ENCODE data around the gene ZNF778. TPM values are rescaled to one million over a fixed set of nuclear protein-coding genes. Genes with fewer than 3 reads are reported as not detected.
A peak's percentile ranks its signal among the peaks of the same experiment; 100 is the strongest.

Gene ZNF778
- total RNA-seq, 2 experiments from 2014 or later = 6.6 to 6.8 TPM

DNA sequence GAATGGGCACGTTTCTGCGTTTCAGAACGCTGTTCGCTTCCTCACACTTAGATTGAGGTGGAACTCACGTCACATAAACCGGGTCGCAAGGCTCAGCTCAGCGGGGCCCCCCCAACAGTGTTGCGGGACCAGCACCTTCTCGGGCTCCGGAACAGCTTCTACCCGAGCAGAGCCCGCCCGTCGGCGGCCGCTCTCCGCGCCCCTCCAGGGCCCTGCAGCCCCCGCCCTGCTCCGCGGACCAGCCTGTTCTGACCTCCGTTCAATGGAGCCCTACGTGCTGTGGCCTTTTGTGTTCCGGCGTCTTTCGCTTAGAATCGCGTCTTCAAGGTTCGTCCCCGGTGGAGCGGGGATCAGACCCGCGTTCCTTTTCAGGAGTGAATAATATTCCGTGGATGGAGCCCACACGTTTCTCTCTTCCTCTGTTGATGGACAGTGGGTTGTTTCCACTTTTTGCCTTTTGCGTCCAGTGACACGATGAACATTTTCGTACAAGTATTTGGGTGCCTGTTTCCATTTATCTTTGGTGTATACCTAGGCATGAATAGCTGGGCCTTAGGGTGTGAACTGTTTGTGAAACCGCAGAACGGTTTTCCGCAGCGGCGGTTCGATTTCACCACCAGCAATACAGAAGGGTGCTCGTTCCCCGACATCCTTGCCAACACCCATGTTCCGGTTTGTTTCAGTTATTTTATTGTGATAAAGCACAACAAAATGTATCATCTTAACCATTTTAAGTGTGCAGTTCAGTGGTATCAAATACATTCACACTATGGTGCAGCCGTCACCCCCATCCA is 14.9 kb upstream of the ZNF778 start:
- H3K27ac Mint-ChIP-seq = no peak overlapping the region

DNA sequence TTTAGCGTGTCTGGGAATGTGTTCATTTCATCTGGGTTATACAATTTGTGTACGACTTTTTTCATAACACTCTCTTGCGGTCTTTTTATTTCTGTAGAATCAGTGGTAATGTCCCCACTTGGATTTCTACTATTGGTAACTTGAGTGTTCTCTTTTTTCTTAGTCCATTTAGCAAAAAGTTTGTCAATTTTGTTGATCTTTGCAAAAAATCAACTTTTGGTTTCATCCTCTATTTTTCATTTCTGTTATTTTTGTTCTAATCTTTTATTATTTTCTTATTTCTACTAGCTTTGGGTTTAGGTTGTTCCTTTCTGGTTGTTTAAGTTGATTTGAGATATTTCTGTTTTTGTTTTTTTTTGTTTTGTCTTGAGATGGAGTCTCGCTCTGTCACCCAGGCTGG is 9.5 kb upstream of the ZNF778 start:
- H3K4me3 Mint-ChIP-seq = no peak overlapping the region
- peaks cover 2% of the 10 kb centered on the region for H3K4me1 Mint-ChIP-seq
- H3K36me3 Mint-ChIP-seq (ENCODE audit: low read depth) = peaks cover 3% of the 10 kb centered on the region
- peaks cover 24% of the 10 kb centered on the region for H3K27me3 Mint-ChIP-seq
- CTCF ChIA-PET = no interaction called here
- H3K27ac Mint-ChIP-seq = no peak overlapping the region
- DNase-seq = no peak
- H3K9me3 Mint-ChIP-seq = no peaks in the 10 kb centered on the region
- POLR2A ChIA-PET = no interaction called here

More for the DNA sequence above, 14.9 kb upstream of the ZNF778 start:
- peaks cover 14% of the 10 kb centered on the region for H3K4me1 Mint-ChIP-seq
- H3K27me3 Mint-ChIP-seq = peaks cover 32% of the 10 kb centered on the region
- H3K36me3 Mint-ChIP-seq (ENCODE audit: low read depth) = peaks cover 7% of the 10 kb centered on the region
- no peak overlapping the region for H3K4me3 Mint-ChIP-seq
- POLR2A ChIA-PET = no interaction called here
- CTCF ChIA-PET = no interaction called here
- no peak for DNase-seq
- H3K9me3 Mint-ChIP-seq = no peaks in the 10 kb centered on the region

DNA sequence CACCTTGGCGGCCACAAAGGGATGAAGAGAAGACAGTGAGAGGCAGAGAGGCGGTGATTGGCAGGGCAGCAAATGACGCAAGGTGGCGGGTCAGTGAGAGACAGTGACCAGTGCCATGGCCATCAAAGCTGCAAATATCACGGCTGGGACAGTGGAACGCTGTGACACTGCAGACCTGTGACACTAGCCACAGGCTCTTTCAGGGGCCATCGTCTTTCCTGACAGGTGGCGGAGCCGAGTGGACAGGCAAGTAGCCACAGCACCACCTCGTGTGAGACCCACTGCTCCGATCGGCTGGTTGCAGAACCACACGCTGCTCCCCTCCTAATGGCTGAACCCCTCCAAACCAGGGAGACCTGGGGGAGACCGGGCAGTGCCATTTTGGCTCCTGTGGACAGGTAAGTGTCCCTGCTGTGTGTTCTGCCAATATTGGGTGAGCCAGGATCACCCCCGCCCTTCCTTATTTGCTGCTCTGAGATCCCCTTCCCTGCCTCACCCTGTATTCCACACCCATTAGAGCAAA is 7.9 kb upstream of the ZNF778 start:
- POLR2A ChIA-PET = no interaction called here
- Mint-ChIP-seq H3K4me1 (no peaks in the 10 kb centered on the region), H3K4me3 (no peak overlapping the region)

DNA sequence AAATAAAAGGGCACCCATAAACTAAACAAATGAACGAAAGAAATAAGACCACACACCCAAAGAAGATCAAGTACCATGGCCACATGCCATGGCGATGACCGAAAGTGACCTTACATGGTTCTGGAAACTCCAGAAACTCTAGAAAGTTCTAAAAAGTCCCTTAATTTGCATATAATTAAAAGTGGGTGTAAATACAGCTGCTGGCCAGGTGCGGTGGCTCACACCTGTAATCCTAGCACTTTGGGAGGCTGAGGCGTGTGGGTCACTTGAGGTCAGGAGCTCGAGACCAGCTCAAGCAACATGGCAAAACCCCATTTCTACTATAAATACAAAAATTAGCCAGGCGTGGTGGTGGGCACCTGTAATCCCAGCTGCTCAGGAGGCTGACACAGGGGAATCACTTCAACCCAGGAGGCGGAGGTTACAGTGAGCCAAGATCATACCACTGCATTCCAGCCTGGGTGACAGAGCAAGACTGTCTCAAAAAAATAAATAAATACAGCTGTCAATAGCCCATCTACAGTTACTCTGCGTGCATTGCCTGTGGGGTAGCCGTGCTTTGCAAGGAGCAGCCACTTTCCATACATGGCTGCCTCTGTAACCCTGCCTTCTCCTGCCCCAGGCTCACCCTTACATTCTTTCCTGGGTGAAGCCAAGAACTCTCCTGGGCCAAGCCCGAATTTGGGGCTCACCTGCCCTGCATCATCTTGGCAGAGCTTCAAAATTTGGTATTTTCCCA is 7.2 kb upstream of the ZNF778 start:
- Mint-ChIP-seq H3K4me3 (no peak overlapping the region), H3K36me3 (ENCODE audit: low read depth) (no peaks in the 10 kb centered on the region), H3K27me3 (peaks cover 11% of the 10 kb centered on the region), H3K9me3 (no peaks in the 10 kb centered on the region), H3K4me1 (no peaks in the 10 kb centered on the region), H3K27ac (no peak overlapping the region)
- POLR2A ChIA-PET = no interaction called here
- CTCF ChIA-PET = no interaction called here
- DNase-seq = no peak

More for the DNA sequence above, 7.9 kb upstream of the ZNF778 start:
- no peak for DNase-seq
- Mint-ChIP-seq H3K27ac (no peak overlapping the region), H3K36me3 (ENCODE audit: low read depth) (no peaks in the 10 kb centered on the region), H3K27me3 (peaks cover 11% of the 10 kb centered on the region), H3K9me3 (no peaks in the 10 kb centered on the region)
- CTCF ChIA-PET = no interaction called here

DNA sequence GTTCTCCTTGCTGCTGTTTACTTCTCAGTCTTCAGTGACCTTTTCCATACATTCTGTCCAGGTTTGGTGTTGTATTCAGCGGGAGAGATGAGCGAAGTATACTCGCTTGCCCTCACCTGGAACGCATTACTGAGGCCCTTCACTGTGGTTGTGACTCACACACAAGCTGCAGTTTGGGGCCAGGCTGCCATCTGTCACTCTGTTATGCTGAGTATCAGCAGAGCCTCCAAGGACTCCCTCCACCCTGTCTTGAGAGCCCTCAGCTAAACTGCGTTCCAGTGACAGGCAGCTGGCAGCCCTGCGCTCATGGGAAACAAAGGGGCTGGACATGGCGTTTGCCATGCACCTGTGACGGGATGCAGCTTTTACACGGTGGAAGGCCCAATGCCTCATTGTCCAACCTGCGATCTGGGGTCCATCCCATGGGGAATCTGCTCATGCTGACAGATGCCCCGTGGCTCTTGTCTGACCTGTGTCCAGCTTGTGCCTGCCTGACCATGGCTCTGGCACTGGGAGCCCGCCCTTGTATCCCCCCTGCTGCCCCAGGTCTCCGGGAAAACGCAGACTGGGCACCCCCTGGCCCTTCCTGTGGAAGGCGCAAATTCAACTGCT is 6.5 kb upstream of the ZNF778 start:
- H3K4me3 Mint-ChIP-seq = no peak overlapping the region
- no peak overlapping the region for H3K27ac Mint-ChIP-seq
- CTCF ChIA-PET = no interaction called here
- no peaks in the 10 kb centered on the region for H3K4me1 Mint-ChIP-seq
- H3K9me3 Mint-ChIP-seq = no peaks in the 10 kb centered on the region
- H3K27me3 Mint-ChIP-seq = peaks cover 11% of the 10 kb centered on the region
- POLR2A ChIA-PET = no interaction called here
- no peak for DNase-seq
- no peaks in the 10 kb centered on the region for H3K36me3 Mint-ChIP-seq (ENCODE audit: low read depth)

DNA sequence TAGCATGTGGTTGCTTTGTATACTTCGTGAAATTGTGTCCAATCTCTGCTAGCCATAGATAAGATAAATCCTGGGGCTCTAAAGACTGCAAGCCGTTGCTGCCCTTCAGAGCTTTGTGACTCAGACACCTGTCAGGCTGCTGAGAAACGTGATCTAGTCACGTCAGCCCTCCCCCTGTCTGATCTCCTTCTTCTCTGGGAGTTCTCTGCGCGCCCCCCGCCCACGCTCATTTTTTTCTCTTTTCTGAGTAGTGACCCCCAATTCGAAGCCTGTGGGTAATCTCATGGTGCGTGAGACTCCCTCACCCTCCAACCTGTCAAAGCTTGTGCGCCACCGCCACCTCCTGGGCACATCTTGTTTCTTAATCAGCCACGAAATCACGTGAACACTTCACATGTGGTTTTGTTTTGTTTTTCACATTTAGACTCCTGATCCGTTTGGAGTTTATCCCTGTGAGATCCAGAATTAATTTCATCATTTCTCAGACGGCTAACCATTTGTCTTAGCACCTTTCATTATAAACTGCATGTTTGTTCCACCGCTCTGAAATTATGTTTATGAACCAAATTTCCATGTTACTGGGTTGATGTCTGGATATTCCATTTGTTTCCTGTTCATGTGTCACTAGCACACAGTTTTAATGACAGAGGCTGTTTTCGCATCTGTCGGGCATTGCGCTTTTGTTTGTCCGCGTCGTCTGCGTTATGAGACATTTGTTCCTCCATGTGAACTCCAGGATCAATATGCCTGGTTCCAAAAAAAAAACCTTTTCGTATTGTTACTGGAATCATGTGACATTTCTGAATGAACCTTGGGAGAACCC is 977 bp upstream of the ZNF778 start:
- DNase-seq = peak; percentile 87
- Mint-ChIP-seq H3K9me3 (no peaks in the 10 kb centered on the region), H3K36me3 (ENCODE audit: low read depth) (peaks cover 6% of the 10 kb centered on the region), H3K27me3 (no peaks in the 10 kb centered on the region), H3K4me1 (peaks cover 24% of the 10 kb centered on the region), H3K4me3 (peak overlapping the region; percentile 89), H3K27ac (peak overlapping the region; percentile 75)
- ChIA-PET CTCF (interaction anchor here (0.6 to 1.2 kb wide), 9 partner anchors 10 to 729 kb away, joined by 3 to 10 read pairs (median 4); partner anchors contain the start of gene TCF25), POLR2A (interaction anchor here (0.7 to 3.3 kb wide), 3 partner anchors 24 to 511 kb away, joined by 3 to 21 read pairs (median 5); partner anchors contain the start of gene ACSF3)

DNA sequence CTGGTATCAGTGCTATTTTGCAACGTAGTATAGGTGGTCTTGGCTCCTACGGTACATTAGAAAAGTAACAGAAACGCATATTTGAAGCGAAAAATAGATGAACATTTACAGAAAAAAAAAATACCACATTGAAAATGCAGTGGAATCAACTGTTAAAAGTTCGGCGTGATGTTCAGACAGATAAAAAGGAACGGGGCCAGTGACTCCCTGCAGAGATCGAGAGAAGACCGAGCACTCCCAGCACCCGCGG is 440 bp upstream of the ZNF778 start:
- no peak for DNase-seq
- H3K9me3 Mint-ChIP-seq = no peaks in the 10 kb centered on the region
- POLR2A ChIA-PET = interaction anchor here (0.7 to 3.3 kb wide), 11 partner anchors 9 to 647 kb away, joined by 3 to 21 read pairs (median 5); partner anchors contain the start of genes ACSF3, SPG7 and ZC3H18
- no peaks in the 10 kb centered on the region for H3K27me3 Mint-ChIP-seq
- CTCF ChIA-PET = interaction anchor here (0.7 to 1.6 kb wide), 7 partner anchors 23 to 483 kb away, joined by 3 to 11 read pairs (median 4); partner anchors contain the start of genes APRT and SPG7
- peak overlapping the region; percentile 89 for H3K4me3 Mint-ChIP-seq
- H3K4me1 Mint-ChIP-seq = peaks cover 24% of the 10 kb centered on the region
- peak overlapping the region; percentile 75 for H3K27ac Mint-ChIP-seq
- peaks cover 10% of the 10 kb centered on the region for H3K36me3 Mint-ChIP-seq (ENCODE audit: low read depth)

DNA sequence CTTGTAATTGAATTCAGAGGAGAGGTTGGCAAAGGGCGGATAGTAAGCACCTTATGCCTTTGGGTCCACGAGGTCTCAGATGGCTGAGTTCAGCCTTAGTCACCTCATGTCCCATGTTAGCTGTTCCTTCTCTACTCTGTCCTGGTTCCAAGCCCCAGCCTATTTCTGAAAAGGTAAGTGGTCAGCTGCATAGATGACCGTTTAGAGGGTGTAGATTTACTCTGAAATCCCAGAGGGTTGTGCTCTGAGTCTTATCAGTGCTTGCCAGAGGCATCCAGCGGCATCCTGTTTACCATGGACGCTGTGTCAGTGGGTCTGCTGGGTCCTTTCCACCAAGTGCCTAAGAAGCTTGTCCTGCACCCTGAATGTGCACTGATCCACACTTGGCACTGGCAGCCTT is 1.9 kb downstream of the ZNF778 start:
- H3K9me3 Mint-ChIP-seq = no peaks in the 10 kb centered on the region
- H3K4me1 Mint-ChIP-seq = peaks cover 24% of the 10 kb centered on the region
- H3K27ac Mint-ChIP-seq = no peak overlapping the region
- CTCF ChIA-PET = no interaction called here
- H3K36me3 Mint-ChIP-seq (ENCODE audit: low read depth) = peaks cover 24% of the 10 kb centered on the region
- peak overlapping the region; percentile 61 for H3K4me3 Mint-ChIP-seq
- no peak for DNase-seq
- POLR2A ChIA-PET = no interaction called here
- no peaks in the 10 kb centered on the region for H3K27me3 Mint-ChIP-seq

DNA sequence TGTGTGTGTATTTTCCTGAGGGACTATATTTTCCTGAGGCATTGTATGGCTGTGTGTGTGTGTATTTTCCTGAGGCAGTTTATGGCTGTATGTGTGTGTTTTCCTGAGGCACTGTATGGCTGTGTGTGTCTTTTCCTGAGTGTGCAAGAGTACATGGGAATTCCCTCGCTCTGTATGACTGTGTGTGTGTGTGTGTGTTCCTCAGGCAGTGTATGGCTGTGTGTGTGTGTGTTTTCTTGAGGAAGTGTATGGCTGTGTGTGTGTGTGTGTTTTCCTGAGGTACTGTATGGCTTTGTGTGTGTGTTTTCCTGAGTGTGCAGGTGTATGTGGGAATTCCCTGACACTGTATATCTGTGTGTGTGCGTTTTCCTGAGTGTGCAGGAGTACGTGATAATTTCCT is 4.1 kb downstream of the ZNF778 start:
- H3K4me1 Mint-ChIP-seq = peaks cover 19% of the 10 kb centered on the region
- H3K27ac Mint-ChIP-seq = no peak overlapping the region
- H3K4me3 Mint-ChIP-seq = no peak overlapping the region
- peaks cover 10% of the 10 kb centered on the region for H3K9me3 Mint-ChIP-seq
- H3K27me3 Mint-ChIP-seq = no peaks in the 10 kb centered on the region
- H3K36me3 Mint-ChIP-seq (ENCODE audit: low read depth) = peaks cover 46% of the 10 kb centered on the region
- CTCF ChIA-PET = no interaction called here
- POLR2A ChIA-PET = no interaction called here
- no peak for DNase-seq

DNA sequence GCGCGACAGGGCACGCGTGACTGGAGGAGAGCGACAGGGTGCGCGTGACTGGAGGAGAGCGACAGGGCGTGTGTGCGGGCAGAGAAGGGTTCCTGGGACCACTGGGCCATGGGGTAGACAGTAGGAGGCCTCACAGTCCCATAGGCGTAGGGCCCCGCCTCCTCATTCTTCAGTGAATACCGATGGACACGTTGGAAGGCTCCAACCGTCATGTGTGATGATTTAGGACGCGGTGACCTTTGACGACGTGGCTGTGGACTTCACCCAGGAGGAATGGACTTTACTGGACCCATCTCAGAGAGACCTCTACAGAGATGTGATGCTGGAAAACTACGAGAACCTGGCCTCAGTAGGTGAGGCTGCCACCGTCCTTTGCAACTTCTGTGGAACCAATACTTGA is 5.4 kb downstream of the ZNF778 start:
- no peak for DNase-seq
- Mint-ChIP-seq H3K36me3 (ENCODE audit: low read depth) (peaks cover 60% of the 10 kb centered on the region), H3K4me3 (no peak overlapping the region), H3K27me3 (no peaks in the 10 kb centered on the region), H3K4me1 (peaks cover 14% of the 10 kb centered on the region), H3K27ac (no peak overlapping the region), H3K9me3 (peaks cover 24% of the 10 kb centered on the region)
- ChIA-PET CTCF (no interaction called here), POLR2A (no interaction called here)

DNA sequence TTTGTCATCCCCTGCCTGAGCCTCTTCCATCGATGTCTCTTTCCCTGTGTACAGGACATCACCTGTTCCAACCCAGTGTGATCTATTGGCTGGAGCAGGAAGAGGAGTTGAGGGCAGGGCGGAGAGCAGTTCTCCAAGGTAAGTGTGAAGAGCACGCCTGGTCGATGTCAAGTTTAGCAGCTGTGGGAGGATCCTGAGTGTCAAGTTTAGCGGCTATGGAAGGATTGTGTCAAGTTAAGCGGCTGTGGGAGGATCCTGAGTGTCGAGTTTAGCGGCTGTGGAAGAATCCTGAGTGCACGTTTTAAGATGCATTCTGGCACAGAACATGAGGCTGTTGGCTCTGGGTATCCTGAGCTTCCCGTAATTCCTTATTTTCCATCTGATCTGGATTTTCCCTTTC is 7.2 kb downstream of the ZNF778 start:
- no peak overlapping the region for H3K27ac Mint-ChIP-seq
- no peak overlapping the region for H3K4me3 Mint-ChIP-seq
- POLR2A ChIA-PET = no interaction called here
- CTCF ChIA-PET = interaction anchor here (0.7 kb wide), 1 partner anchor 27 kb away, joined by 3 read pairs; no protein-coding TSS in a partner anchor
- DNase-seq = no peak
- peaks cover 5% of the 10 kb centered on the region for H3K4me1 Mint-ChIP-seq
- H3K9me3 Mint-ChIP-seq = peaks cover 37% of the 10 kb centered on the region
- no peaks in the 10 kb centered on the region for H3K27me3 Mint-ChIP-seq
- peaks cover 75% of the 10 kb centered on the region for H3K36me3 Mint-ChIP-seq (ENCODE audit: low read depth)

DNA sequence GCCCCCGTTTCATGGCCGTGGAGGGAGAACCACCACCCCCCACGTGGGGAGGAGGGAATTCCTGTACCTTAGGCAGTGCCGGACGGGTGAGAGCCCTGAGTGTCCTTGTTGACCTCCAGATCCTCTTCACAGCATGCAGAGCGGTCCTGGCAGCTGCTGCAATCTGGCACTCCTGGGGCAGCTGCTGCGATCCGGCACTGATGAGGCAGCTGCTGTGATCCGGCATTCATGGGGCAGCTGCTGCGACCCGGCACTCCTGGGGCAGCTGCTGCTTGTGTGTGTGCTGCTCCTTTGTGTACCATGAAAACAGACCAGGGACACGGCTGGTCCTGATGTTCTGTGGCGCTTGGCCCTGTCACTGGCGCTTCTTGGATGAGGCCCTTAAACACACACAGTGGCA is 12.8 kb downstream of the ZNF778 start:
- Mint-ChIP-seq H3K4me1 (no peaks in the 10 kb centered on the region), H3K27me3 (no peaks in the 10 kb centered on the region), H3K9me3 (peaks cover 42% of the 10 kb centered on the region), H3K27ac (no peak overlapping the region), H3K36me3 (ENCODE audit: low read depth) (peaks cover 78% of the 10 kb centered on the region), H3K4me3 (no peak overlapping the region)
- ChIA-PET POLR2A (interaction anchor here (1.1 kb wide), 1 partner anchor 10 kb away, joined by 3 read pairs; no protein-coding TSS in a partner anchor), CTCF (interaction anchor here (0.6 kb wide), 1 partner anchor 10 kb away, joined by 3 read pairs; no protein-coding TSS in a partner anchor)
- DNase-seq = no peak
